WTC11 (cell line): ENCODE results near the gene RETREG2. TPM values are rescaled to one million over a fixed set of nuclear protein-coding genes. Genes with fewer than 3 reads are reported as not detected.
A peak's percentile ranks its signal among the peaks of the same experiment; 100 is the strongest.

ENCODE experiments used
- ATAC-seq: fragments of 200-7000 bp; cut with Tn5 transposase; 2 replicates; pipeline ENCODE4 v1.10.0; 2021; ENCODE audit warnings: mild to moderate bottlenecking, moderate library complexity
- CTCF ChIA-PET: fragments of 300-600 bp; sonication (Branson Sonifier 250); formaldehyde crosslinking; loops from one replicate; lab custom pipeline; 2021; ENCODE audit warnings: antibody characterized with exemption; lab: Charles Lee
- POLR2A ChIA-PET: fragments of 350-600 bp; sonication (Branson Sonifier 250); formaldehyde crosslinking; loops from one replicate; lab custom pipeline; 2021; ENCODE audit warnings: antibody characterized with exemption; lab: Charles Lee
- DNase-seq: peaks from one replicate; pipeline ENCODE4 v3.0.0; 2021; ENCODE audit warnings: low spot score
- H3K27ac Mint-ChIP-seq: 2 replicates; pipeline ENCODE4 v1.8.0; 2021; ENCODE audit warnings: mixed read lengths
- H3K27me3 Mint-ChIP-seq: 2 replicates; pipeline ENCODE4 v1.8.0; 2021; ENCODE audit warnings: low read depth, mild to moderate bottlenecking, moderate library complexity, mixed read lengths
- H3K36me3 Mint-ChIP-seq: 2 replicates; pipeline ENCODE4 v1.8.0; 2021; ENCODE audit warnings: mixed read lengths
- H3K4me1 Mint-ChIP-seq: 2 replicates; pipeline ENCODE4 v1.8.0; 2022; ENCODE audit warnings: mixed read lengths
- H3K4me3 Mint-ChIP-seq: 2 replicates; pipeline ENCODE4 v1.8.0; 2021; ENCODE audit warnings: mild to moderate bottlenecking, moderate library complexity, mixed read lengths
- H3K9me3 Mint-ChIP-seq: 2 replicates; pipeline ENCODE4 v1.8.0; 2021; ENCODE audit warnings: mixed read lengths
- AFF4 ChIP-seq: sonication (generic); formaldehyde crosslinking; IDR thresholded peaks from 2 replicates; pipeline ENCODE4 v1.8.1; 2023; ENCODE audit warnings: mild to moderate bottlenecking, missing genetic modification reagents, borderline replicate concordance
- ATF1 ChIP-seq: sonication (generic); formaldehyde crosslinking; IDR thresholded peaks from 2 replicates; pipeline ENCODE4 v1.8.1; 2023; ENCODE audit warnings: mild to moderate bottlenecking, moderate library complexity, missing genetic modification reagents
- CREM ChIP-seq: sonication (generic); formaldehyde crosslinking; IDR thresholded peaks from 2 replicates; pipeline ENCODE4 v1.8.1; 2022; ENCODE audit warnings: mild to moderate bottlenecking, missing genetic modification reagents, moderate library complexity
- E2F4 ChIP-seq: sonication (generic); formaldehyde crosslinking; IDR thresholded peaks from 2 replicates; pipeline ENCODE4 v1.8.1; 2022; ENCODE audit warnings: low read depth, mild to moderate bottlenecking, moderate library complexity, missing genetic modification reagents, borderline replicate concordance
- E2F5 ChIP-seq: sonication (generic); formaldehyde crosslinking; IDR thresholded peaks from 2 replicates; pipeline ENCODE4 v1.8.1; 2022; ENCODE audit warnings: mild to moderate bottlenecking, moderate library complexity, missing genetic modification reagents
- ETV6 ChIP-seq: sonication (generic); formaldehyde crosslinking; IDR thresholded peaks from 2 replicates; pipeline ENCODE4 v1.8.1; 2022; ENCODE audit warnings: mild to moderate bottlenecking, missing genetic modification reagents
- FOXJ3 ChIP-seq: sonication (generic); formaldehyde crosslinking; IDR thresholded peaks from 2 replicates; pipeline ENCODE4 v1.9.0; 2021; ENCODE audit warnings: missing genetic modification reagents, mild to moderate bottlenecking, borderline replicate concordance
- FOXP1 ChIP-seq: sonication (generic); formaldehyde crosslinking; IDR thresholded peaks from 2 replicates; pipeline ENCODE4 v1.8.0; 2022; ENCODE audit warnings: missing genetic modification reagents, mild to moderate bottlenecking, moderate library complexity, borderline replicate concordance
- GABPB1 ChIP-seq: sonication (generic); formaldehyde crosslinking; IDR thresholded peaks from 2 replicates; pipeline ENCODE4 v1.8.1; 2023; ENCODE audit warnings: mild to moderate bottlenecking, missing genetic modification reagents
- GTF2I ChIP-seq: fragments of 250-450 bp; sonication (Bioruptor Pico); conservative IDR thresholded peaks from 2 replicates; pipeline ENCODE4 v1.4.0; 2021; ENCODE audit warnings: mild to moderate bottlenecking
- IRF1 ChIP-seq: sonication (generic); formaldehyde crosslinking; IDR thresholded peaks from 2 replicates; pipeline ENCODE4 v1.8.0; 2023; ENCODE audit warnings: missing genetic modification reagents
- JUN ChIP-seq: sonication (generic); formaldehyde crosslinking; IDR thresholded peaks from 2 replicates; pipeline ENCODE4 v1.8.0; 2023; ENCODE audit warnings: mild to moderate bottlenecking, missing genetic modification reagents
- MLX ChIP-seq: sonication (generic); formaldehyde crosslinking; IDR thresholded peaks from 2 replicates; pipeline ENCODE4 v1.8.1; 2023; ENCODE audit warnings: mild to moderate bottlenecking, missing genetic modification reagents, moderate library complexity
- MXD4 ChIP-seq: fragments of 250-450 bp; sonication (Bioruptor Pico); IDR thresholded peaks from 2 replicates; pipeline ENCODE4 v1.8.0; 2021; ENCODE audit warnings: mild to moderate bottlenecking, moderate library complexity, borderline replicate concordance
- NFYB ChIP-seq: sonication (generic); formaldehyde crosslinking; conservative IDR thresholded peaks from 2 replicates; pipeline ENCODE4 v1.8.0; 2022; ENCODE audit warnings: low read depth, missing genetic modification reagents
- PREB ChIP-seq: sonication (generic); formaldehyde crosslinking; IDR thresholded peaks from 2 replicates; pipeline ENCODE4 v1.8.1; 2022; ENCODE audit warnings: mild to moderate bottlenecking, missing genetic modification reagents, moderate library complexity, borderline replicate concordance
- RELA ChIP-seq: sonication (generic); formaldehyde crosslinking; IDR thresholded peaks from 2 replicates; pipeline ENCODE4 v1.8.1; 2022; ENCODE audit warnings: missing genetic modification reagents, mild to moderate bottlenecking, borderline replicate concordance
- SMAD4 ChIP-seq: sonication (generic); formaldehyde crosslinking; IDR thresholded peaks from 2 replicates; pipeline ENCODE4 v1.8.0; 2022; ENCODE audit warnings: mild to moderate bottlenecking, missing genetic modification reagents
- TCF7 ChIP-seq: sonication (generic); formaldehyde crosslinking; IDR thresholded peaks from 2 replicates; pipeline ENCODE4 v1.8.0; 2022; ENCODE audit warnings: mild to moderate bottlenecking, low read depth, missing genetic modification reagents, moderate library complexity
- ZBTB21 ChIP-seq: sonication (generic); formaldehyde crosslinking; IDR thresholded peaks from 2 replicates; pipeline ENCODE4 v1.8.1; 2023; ENCODE audit warnings: mild to moderate bottlenecking, missing genetic modification reagents, borderline replicate concordance
- ZBTB43 ChIP-seq: sonication (generic); formaldehyde crosslinking; IDR thresholded peaks from 2 replicates; pipeline ENCODE4 v1.8.1; 2023; ENCODE audit warnings: mild to moderate bottlenecking, missing genetic modification reagents
- ZNF121 ChIP-seq: sonication (generic); formaldehyde crosslinking; IDR thresholded peaks from 2 replicates; pipeline ENCODE4 v1.8.0; 2023; ENCODE audit warnings: missing genetic modification reagents
- ZNF263 ChIP-seq: sonication (generic); formaldehyde crosslinking; IDR thresholded peaks from 2 replicates; pipeline ENCODE4 v1.8.1; 2022; ENCODE audit warnings: low read depth, mild to moderate bottlenecking, moderate library complexity, missing genetic modification reagents
- total RNA-seq: library from RNA; stranded (reverse); gene quantifications from 3 replicates; pipeline ENCODE4 v1.2.3, GENCODE V29; 2021

Gene RETREG2
- total RNA-seq, 1 experiment from 2014 or later = 60.2 TPM

GRCh38 chr2:219218217-219218731, 40.2 kb downstream of the RETREG2 start (continued):
- TF ChIP-seq TCF7 (CRISPR knock-in tag) = no peak

GRCh38 chr2:219218732-219219701, 40.9 kb downstream of the RETREG2 start, which contains the start of gene ABCB6:
TSS of gene ABCB6 (minus strand) at chr2:219218958. CDS start at chr2:219218673, 285 bp downstream.
- peak within 1 kb of the TSS; percentile 79 for H3K27ac Mint-ChIP-seq
- ATAC-seq = peak; percentile 74
- peak within 1 kb of the TSS; percentile 85 for H3K4me3 Mint-ChIP-seq
- ChIA-PET POLR2A (interaction anchor here (1.0 to 3.0 kb wide), 8 partner anchors 11 to 265 kb away, joined by 4 to 21 read pairs (median 10); partner anchors contain the start of genes ANKZF1, ATG9A, DNAJB2 and DNPEP), CTCF (interaction anchor here (0.7 to 2.8 kb wide), 11 partner anchors 10 to 310 kb away, joined by 3 to 24 read pairs (median 4); partner anchors contain the start of genes ANKZF1, ATG9A, DNPEP and TUBA4B)
- peaks cover 25% of the 10 kb centered on the region for H3K4me1 Mint-ChIP-seq
- peak; percentile 92 for DNase-seq
- no peaks in the 10 kb centered on the region for H3K27me3 Mint-ChIP-seq
- no peaks in the 10 kb centered on the region for H3K9me3 Mint-ChIP-seq
- H3K36me3 Mint-ChIP-seq = peaks cover 38% of the 10 kb centered on the region
- TF ChIP-seq ZNF263 (CRISPR knock-in tag) = no peak
- no peak; the same call in 1 of the 2 replicates for TF ChIP-seq PREB (CRISPR knock-in tag)
- 0 out of 2 replicates have a peak, but pooled peaks have one; percentile 16 for TF ChIP-seq AFF4 (CRISPR knock-in tag)
- TF ChIP-seq JUN = no peak; the same call in 1 of the 2 replicates
- TF ChIP-seq ATF1 (CRISPR knock-in tag) = no peak
- TF ChIP-seq CREM (CRISPR knock-in tag) = peak; percentile 43; the same call in 1 of the 2 replicates
- TF ChIP-seq FOXP1 (CRISPR knock-in tag) = peak; percentile 80
- TF ChIP-seq ETV6 (CRISPR knock-in tag) = peak; percentile 59
- TF ChIP-seq E2F5 (CRISPR knock-in tag) = peak; percentile 91
- no peak for TF ChIP-seq MXD4 (CRISPR knock-in tag)
- TF ChIP-seq ZBTB43 = peak; percentile 92; the same call in 1 of the 2 replicates
- TF ChIP-seq ZBTB21 (CRISPR knock-in tag) = peak; percentile 78; the same call in 1 of the 2 replicates
- TF ChIP-seq GABPB1 (CRISPR knock-in tag) = peak; percentile 84
- TF ChIP-seq ZNF121 (CRISPR knock-in tag) = no peak
- no peak for TF ChIP-seq SMAD4 (CRISPR knock-in tag)
- TF ChIP-seq IRF1 (CRISPR knock-in tag) = 0 out of 2 replicates have a peak, but pooled peaks have one; percentile 6
- no peak for TF ChIP-seq FOXJ3
- TF ChIP-seq RELA (CRISPR knock-in tag) = peak; percentile 3; the same call in 1 of the 2 replicates
- no peak for TF ChIP-seq MLX (CRISPR knock-in tag)
- peak; percentile 62 for TF ChIP-seq NFYB (CRISPR knock-in tag)
- TF ChIP-seq E2F4 = peak; percentile 72; the same call in 1 of the 2 replicates
- no peak for TF ChIP-seq GTF2I (CRISPR knock-in tag)
